Measurements from ENCODE around the gene GSTM4. TPM values are rescaled to one million over a fixed set of nuclear protein-coding genes. Genes with fewer than 3 reads are reported as not detected.

Gene GSTM4
- total RNA-seq, 1 experiment from 2014 or later: 24.6 TPM

GRCh38 chr1:109657970-109658369 lies 2.1 kb downstream of the GSTM4 start:
- no peak overlapping the region for H3K23ac ChIP-seq (ENCODE audit: insufficient read length, low read depth, low read length)
- H2BK20ac ChIP-seq (ENCODE audit: low read depth, low read length, poor library complexity, severe bottlenecking): no peak overlapping the region
- no peaks in the 10 kb centered on the region for H3K9me3 ChIP-seq (ENCODE audit: control insufficient read depth, low read depth, low read length)
- no peak overlapping the region for H3K56ac ChIP-seq (ENCODE audit: insufficient read length, low read depth, low read length)
- Mint-ChIP-seq H3K4me1 (peaks cover 5 to 14% of the 10 kb centered on the region in 2 experiments; a peak in 3 of 4 replicates), H3K4me3 (no peak overlapping the region), H3K27ac (no peak overlapping the region), H3K9me3 (no peaks in the 10 kb centered on the region), H3K36me3 (ENCODE audit: insufficient read depth in 1 of 3, low read depth in 3 of 3) (no peaks in the 10 kb centered on the region), H3K27me3 (ENCODE audit: low read depth) (peaks cover 24% of the 10 kb centered on the region)
- no peak overlapping the region for H3T11ph ChIP-seq (ENCODE audit: low read length)
- WGBS (ENCODE audit: extremely low coverage, insufficient read length, low lambda C conversion rate): no CpG with 5 or more reads among the region's 7 CpGs
- no peak for TF ChIP-seq CTCF (conservative IDR thresholded peaks at IDR 0.05)
- no peak overlapping the region for H2BK5ac ChIP-seq (ENCODE audit: insufficient read length, low read length)
- no peak overlapping the region for H2BK12ac ChIP-seq (ENCODE audit: insufficient read length, low read depth, low read length)
- no peak overlapping the region for H3K18ac ChIP-seq (ENCODE audit: insufficient read length, low read depth, low read length)
- no peaks in the 10 kb centered on the region for H4K20me1 ChIP-seq (ENCODE audit: control insufficient read depth, insufficient read depth, insufficient read length)
- H3K23me2 ChIP-seq (ENCODE audit: insufficient read length, low read depth, low read length, poor library complexity, severe bottlenecking): peaks cover 4% of the 10 kb centered on the region
- no peak overlapping the region for H4K8ac ChIP-seq (replicated peaks; ENCODE audit: insufficient read length, low read depth, low read length)
- no peak overlapping the region for H4K91ac ChIP-seq (ENCODE audit: insufficient read length, low read depth, low read length)
- no peak overlapping the region for H3K9ac ChIP-seq (ENCODE audit: extremely low read depth, insufficient read length, low read length)
- no peak overlapping the region for H2BK120ac ChIP-seq (ENCODE audit: low read depth, low read length, poor library complexity, severe bottlenecking)
- no peak overlapping the region for H3K4me2 ChIP-seq (ENCODE audit: insufficient read depth, insufficient read length, low read length)
- no peaks in the 10 kb centered on the region for H3K27me3 ChIP-seq (ENCODE audit: insufficient read depth, low read length)
- H2BK15ac ChIP-seq (ENCODE audit: low read depth, low read length): no peak overlapping the region
- no peak for DNase-seq
- no peak overlapping the region for H4K5ac ChIP-seq (ENCODE audit: insufficient read length, low read depth, low read length)
- no peak overlapping the region for H2AK5ac ChIP-seq (ENCODE audit: insufficient read length, low read length)
- H3K79me2 ChIP-seq (ENCODE audit: insufficient read depth, low read length): no peaks in the 10 kb centered on the region
- no peak overlapping the region for H3K27ac ChIP-seq (ENCODE audit: insufficient read length, low read depth, low read length)
- no peaks in the 10 kb centered on the region for H3K4me1 ChIP-seq (ENCODE audit: insufficient read depth, low read length)
- H3K4ac ChIP-seq (ENCODE audit: low read depth, low read length): no peak overlapping the region
- H3K79me1 ChIP-seq (ENCODE audit: insufficient read depth, low read depth, low read length, poor library complexity, severe bottlenecking): no peaks in the 10 kb centered on the region
- no peak overlapping the region for H3K14ac ChIP-seq (ENCODE audit: insufficient read depth, low read length)
- H2AFZ ChIP-seq (ENCODE audit: low read length): no peak overlapping the region

Data from H9 (cell line).